ENCODE data around the gene ZSWIM5.

DNA sequence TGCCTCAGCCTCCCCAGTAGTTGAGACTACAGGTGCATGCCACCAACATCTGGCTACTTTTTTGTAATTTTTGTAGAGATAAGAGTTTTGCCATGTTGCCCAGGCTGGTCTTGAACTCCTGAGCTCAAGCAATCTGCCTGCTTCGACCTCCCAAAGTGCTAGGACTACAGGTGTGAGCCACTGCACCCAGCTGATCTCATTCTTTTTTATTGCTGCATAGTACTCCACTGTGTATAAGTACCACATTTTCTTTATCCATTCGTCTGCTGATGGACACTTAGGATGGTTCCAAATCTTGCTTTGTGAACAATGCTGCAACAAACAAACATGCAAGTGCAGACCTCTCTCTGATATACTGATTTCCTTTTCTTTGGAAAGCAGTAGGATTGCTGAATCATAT, 134.8 kb downstream of the ZSWIM5 start:
- TF ChIP-seq POLR2AphosphoS5 (IDR thresholded peaks at IDR 0.05; ENCODE audit: borderline replicate concordance, low read depth, low read length) (no peak), EZH2 (IDR thresholded peaks at IDR 0.05) (no peak)
